ENCODE data around the gene OPN1LW.

Gene OPN1LW

GRCh38 chrX:154117566-154117965 is 26.5 kb upstream of the OPN1LW start:
- DNase-seq (ENCODE audit: insufficient read length) (no peak), FAIRE-seq (no peak)
- TF ChIP-seq POLR2A (IDR thresholded peaks at IDR 0.05; ENCODE audit: low read depth, low read length), result no peak
- no peak for TF ChIP-seq TAF1 (IDR thresholded peaks at IDR 0.05; ENCODE audit: borderline replicate concordance, low read depth, low read length)
- TF ChIP-seq POLR2AphosphoS5 (IDR thresholded peaks at IDR 0.05; ENCODE audit: low read depth, low read length), result no peak

GRCh38 chrX:154120567-154120966 is 23.5 kb upstream of the OPN1LW start:
- no peak for TF ChIP-seq POLR2AphosphoS5 (IDR thresholded peaks at IDR 0.05; ENCODE audit: low read depth, low read length)
- TF ChIP-seq TAF1 (IDR thresholded peaks at IDR 0.05; ENCODE audit: borderline replicate concordance, low read depth, low read length), result no peak
- no peak for TF ChIP-seq POLR2A (IDR thresholded peaks at IDR 0.05; ENCODE audit: low read depth, low read length)
- FAIRE-seq, result no peak

GRCh38 chrX:154121207-154121606 is 22.8 kb upstream of the OPN1LW start:
- TF ChIP-seq POLR2AphosphoS5 (IDR thresholded peaks at IDR 0.05; ENCODE audit: low read depth, low read length) (no peak), POLR2A (IDR thresholded peaks at IDR 0.05; ENCODE audit: low read depth, low read length) (no peak), TAF1 (IDR thresholded peaks at IDR 0.05; ENCODE audit: borderline replicate concordance, low read depth, low read length) (no peak)
- FAIRE-seq (no peak), DNase-seq (ENCODE audit: insufficient read length) (no peak)

More at GRCh38 chrX:154120567-154120966, 23.5 kb upstream of the OPN1LW start:
- no peak for DNase-seq (ENCODE audit: insufficient read length)

- no peak for DNase-seq (ENCODE audit: insufficient read length)
Observed at GRCh38 chrX:154121961-154122360, 22.1 kb upstream of the OPN1LW start.

GRCh38 chrX:154123241-154124219 is 20.5 kb upstream of the OPN1LW start:
- TF ChIP-seq POLR2AphosphoS5 (IDR thresholded peaks at IDR 0.05; ENCODE audit: low read depth, low read length) (no peak), TAF1 (IDR thresholded peaks at IDR 0.05; ENCODE audit: borderline replicate concordance, low read depth, low read length) (no peak), POLR2A (IDR thresholded peaks at IDR 0.05; ENCODE audit: low read depth, low read length) (no peak)
- DNase-seq (ENCODE audit: insufficient read length) (no peak), FAIRE-seq (peak; percentile 70)

More at GRCh38 chrX:154121961-154122360, 22.1 kb upstream of the OPN1LW start:
- TF ChIP-seq POLR2A (IDR thresholded peaks at IDR 0.05; ENCODE audit: low read depth, low read length) (no peak), POLR2AphosphoS5 (IDR thresholded peaks at IDR 0.05; ENCODE audit: low read depth, low read length) (no peak), TAF1 (IDR thresholded peaks at IDR 0.05; ENCODE audit: borderline replicate concordance, low read depth, low read length) (no peak)
- FAIRE-seq, result no peak

- DNase-seq (ENCODE audit: insufficient read length) (no peak), FAIRE-seq (no peak)
- TF ChIP-seq POLR2A (IDR thresholded peaks at IDR 0.05; ENCODE audit: low read depth, low read length) (no peak), POLR2AphosphoS5 (IDR thresholded peaks at IDR 0.05; ENCODE audit: low read depth, low read length) (no peak), TAF1 (IDR thresholded peaks at IDR 0.05; ENCODE audit: borderline replicate concordance, low read depth, low read length) (no peak)
Observed at GRCh38 chrX:154125391-154126040, 18.5 kb upstream of the OPN1LW start.

GRCh38 chrX:154126101-154126500 is 17.9 kb upstream of the OPN1LW start:
- TF ChIP-seq TAF1 (IDR thresholded peaks at IDR 0.05; ENCODE audit: borderline replicate concordance, low read depth, low read length), result no peak
- TF ChIP-seq POLR2A (IDR thresholded peaks at IDR 0.05; ENCODE audit: low read depth, low read length), result no peak
- no peak for TF ChIP-seq POLR2AphosphoS5 (IDR thresholded peaks at IDR 0.05; ENCODE audit: low read depth, low read length)
- DNase-seq (ENCODE audit: insufficient read length) (no peak), FAIRE-seq (no peak)

- DNase-seq (ENCODE audit: insufficient read length) (no peak), FAIRE-seq (no peak)
- TF ChIP-seq TAF1 (IDR thresholded peaks at IDR 0.05; ENCODE audit: borderline replicate concordance, low read depth, low read length), result no peak
- no peak for TF ChIP-seq POLR2AphosphoS5 (IDR thresholded peaks at IDR 0.05; ENCODE audit: low read depth, low read length)
- no peak for TF ChIP-seq POLR2A (IDR thresholded peaks at IDR 0.05; ENCODE audit: low read depth, low read length)
Observed at GRCh38 chrX:154131955-154132354, 12.1 kb upstream of the OPN1LW start.

GRCh38 chrX:154132366-154132765 is 11.7 kb upstream of the OPN1LW start:
- FAIRE-seq, result no peak

GRCh38 chrX:154135458-154136229 is 8.4 kb upstream of the OPN1LW start:
- FAIRE-seq, result no peak
- TF ChIP-seq POLR2A (IDR thresholded peaks at IDR 0.05; ENCODE audit: low read depth, low read length) (no peak), TAF1 (IDR thresholded peaks at IDR 0.05; ENCODE audit: borderline replicate concordance, low read depth, low read length) (no peak), POLR2AphosphoS5 (IDR thresholded peaks at IDR 0.05; ENCODE audit: low read depth, low read length) (no peak)
- no peak for DNase-seq (ENCODE audit: insufficient read length)

More at GRCh38 chrX:154132366-154132765, 11.7 kb upstream of the OPN1LW start:
- no peak for DNase-seq (ENCODE audit: insufficient read length)
- no peak for TF ChIP-seq TAF1 (IDR thresholded peaks at IDR 0.05; ENCODE audit: borderline replicate concordance, low read depth, low read length)
- TF ChIP-seq POLR2A (IDR thresholded peaks at IDR 0.05; ENCODE audit: low read depth, low read length), result no peak
- TF ChIP-seq POLR2AphosphoS5 (IDR thresholded peaks at IDR 0.05; ENCODE audit: low read depth, low read length), result no peak
